Spinal cord (tissue), 10 donors: Measurements from ENCODE around the gene GRK5. TPM values are rescaled to one million over a fixed set of nuclear protein-coding genes. Genes with fewer than 3 reads are reported as not detected.

Experiments
- DNase-seq, 6 donors: peaks; one replicate each; pipeline versions ENCODE4 v3.0.0 to v3.0.0-alpha.2; 2013 to 2015; ENCODE audit warnings: low spot score in 6 of 6, low read depth in 4 of 6
- H3K27ac ChIP-seq: one replicate; pipeline ENCODE4 v1.5.1; 2013; ENCODE audit warnings: low read depth, low read length, control low read depth
- H3K27me3 ChIP-seq: one replicate; pipeline ENCODE4 v1.6.1; 2013; ENCODE audit warnings: low read length; ENCODE audit not compliant: control insufficient read depth, insufficient read depth
- H3K36me3 ChIP-seq: one replicate; pipeline ENCODE4 v1.6.1; 2013; ENCODE audit warnings: low read length; ENCODE audit not compliant: control insufficient read depth, insufficient read depth
- H3K4me1 ChIP-seq: one replicate; pipeline ENCODE4 v1.6.1; 2013; ENCODE audit warnings: low read length; ENCODE audit not compliant: control insufficient read depth, insufficient read depth
- H3K4me3 ChIP-seq: one replicate; pipeline ENCODE4 v1.5.1; 2013; ENCODE audit warnings: low read depth, low read length, control low read depth
- H3K9me3 ChIP-seq: one replicate; pipeline ENCODE4 v1.6.1; 2013; ENCODE audit warnings: low read length; ENCODE audit not compliant: control insufficient read depth, insufficient read depth
- WGBS: methylation state at CpG from one replicate; pipeline ENCODE4 v1.1.5; 2013; ENCODE audit warnings: missing lambda C conversion rate; ENCODE audit not compliant: insufficient coverage; 5-methylcytosine and 5-hydroxymethylcytosine counted together
- polyA plus RNA-seq, 2 donors: library from polyadenylated mRNA; unstranded; fragments of 120-200 nt; gene quantifications; one replicate each; pipeline ENCODE4 v1.2.1, GENCODE V29; 2013; ENCODE audit not compliant: insufficient read length in 2 of 2
- total RNA-seq, 2 donors: library from RNA; depleted of rRNA in 1 of 2; stranded (reverse); fragments of 120-200 nt in 1 of 2; fragments of >200 nt in 1 of 2; gene quantifications; one replicate each; pipeline versions ENCODE4 v1.2.3 to v1.2.4, GENCODE V29; 2013 to 2014
- donor health status: healthy.

GRK5 gene
- total and polyA plus RNA-seq, 4 donors: 15.6 to 29.5 (median 25.6) TPM

DNA sequence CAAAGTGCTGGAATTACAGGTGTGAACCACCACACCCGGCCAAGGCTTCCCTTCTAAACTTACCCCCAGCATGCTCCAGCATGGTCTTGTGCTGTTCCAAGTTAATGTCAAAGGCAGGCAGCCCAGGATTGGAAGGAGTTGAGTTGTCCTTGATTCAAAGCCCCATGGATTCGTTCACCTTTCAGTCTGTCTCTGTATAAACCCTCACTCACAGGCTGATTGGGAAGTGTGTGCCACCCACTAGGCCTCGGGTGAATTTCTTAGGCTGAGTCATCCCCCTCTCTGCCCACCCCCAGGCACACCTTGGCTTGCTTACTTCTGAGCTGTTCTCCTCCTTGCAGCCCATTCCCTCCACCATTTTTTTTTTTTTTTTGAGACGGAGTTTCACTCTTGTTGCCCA lies 15.5 kb upstream of the GRK5 start:
- H3K36me3 ChIP-seq: no peaks in the 10 kb centered on the region
- WGBS: 93% methylated on average over 3 of the region's 4 CpGs
- no peak overlapping the region for H3K4me3 ChIP-seq
- H3K27ac ChIP-seq: no peak overlapping the region
- H3K27me3 ChIP-seq: no peaks in the 10 kb centered on the region
- DNase-seq: no peak
- H3K4me1 ChIP-seq: no peaks in the 10 kb centered on the region
- no peaks in the 10 kb centered on the region for H3K9me3 ChIP-seq

DNA sequence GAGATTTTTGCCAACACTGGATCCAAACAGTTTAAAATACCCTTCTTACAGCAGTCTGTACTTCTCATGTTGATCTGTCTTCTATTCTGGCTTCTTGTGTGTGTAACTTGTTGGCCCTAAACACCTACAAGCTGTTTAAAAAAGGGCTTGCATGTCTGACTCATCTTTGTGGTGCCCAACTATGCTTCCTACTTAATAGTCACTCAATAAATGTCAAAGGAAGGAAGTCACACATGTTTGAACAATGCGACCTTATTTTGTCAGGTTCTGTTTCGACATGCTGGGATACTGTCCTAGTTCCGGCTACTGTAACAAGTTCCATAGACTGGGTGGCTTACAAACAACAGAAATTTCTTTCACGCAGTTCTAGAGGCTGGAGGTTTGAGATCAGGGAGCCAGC lies 9.4 kb upstream of the GRK5 start:
- no peak for DNase-seq
- WGBS: 100% methylated on average over 1 of the region's 4 CpGs
- Histone ChIP-seq H3K4me1 (peaks cover 3% of the 10 kb centered on the region), H3K27ac (no peak overlapping the region), H3K36me3 (no peaks in the 10 kb centered on the region), H3K4me3 (no peak overlapping the region), H3K9me3 (no peaks in the 10 kb centered on the region), H3K27me3 (no peaks in the 10 kb centered on the region)

DNA sequence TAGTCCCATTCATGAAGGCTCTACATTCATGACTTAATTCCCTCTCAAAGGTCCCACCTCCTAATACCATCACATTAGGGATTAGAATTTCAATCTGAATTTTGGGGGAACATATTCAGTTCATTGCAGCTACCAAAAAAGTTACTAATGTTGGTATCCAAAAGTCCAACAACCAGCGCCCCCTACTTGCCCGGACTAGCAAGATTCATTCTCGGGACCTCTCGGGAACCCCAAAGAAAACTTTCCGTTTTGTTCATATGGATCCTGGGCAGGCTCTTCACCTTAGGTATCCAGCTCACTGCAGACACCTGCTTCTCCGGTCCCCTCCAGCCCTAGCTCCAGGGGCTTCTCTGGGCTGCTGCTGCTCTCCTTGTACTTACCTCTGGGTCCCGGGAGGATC lies 8.9 kb upstream of the GRK5 start:
- DNase-seq: no peak
- WGBS: 39% methylated on average over 7 of the region's 7 CpGs

DNA sequence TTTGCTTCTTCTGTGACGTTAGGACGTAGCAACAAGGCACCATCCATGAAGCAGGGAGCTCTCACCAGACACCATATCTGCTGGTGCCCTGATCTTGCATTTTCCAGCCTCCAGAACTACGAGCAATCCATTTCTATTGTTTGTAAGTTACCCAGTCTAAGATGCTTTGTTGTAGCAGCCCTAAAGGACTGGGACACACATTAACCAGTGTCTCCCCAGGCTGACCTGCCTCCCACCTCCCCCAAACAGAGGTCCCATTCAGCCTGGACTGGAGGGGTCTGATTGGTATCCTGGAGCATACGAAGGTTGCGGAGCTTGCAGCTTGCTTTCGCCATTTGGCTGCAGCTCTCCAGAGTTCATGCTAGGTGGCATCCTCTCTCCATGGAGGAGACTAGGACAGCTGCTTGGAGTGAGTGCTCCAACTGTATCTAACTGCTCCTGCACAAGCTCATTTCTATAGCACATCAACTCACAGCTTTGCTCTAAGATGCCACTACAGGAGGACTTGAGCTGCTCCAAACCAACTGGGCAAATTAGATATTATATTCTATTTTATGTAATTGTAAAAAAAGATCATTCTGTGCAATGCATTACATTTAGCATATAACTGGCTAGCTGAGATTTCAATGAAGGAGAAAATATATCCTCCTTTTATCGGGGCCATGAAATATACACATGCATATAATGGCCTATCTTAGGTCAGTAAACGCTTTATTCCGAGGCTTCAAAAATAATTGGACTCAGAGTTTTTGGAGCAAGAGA lies 8.0 kb upstream of the GRK5 start:
- peak in 4 of 6 donors; percentile 68 to 96 (median 84) for DNase-seq
- Histone ChIP-seq H3K4me3 (no peak overlapping the region), H3K36me3 (no peaks in the 10 kb centered on the region), H3K27me3 (no peaks in the 10 kb centered on the region), H3K4me1 (peaks cover 3% of the 10 kb centered on the region), H3K27ac (no peak overlapping the region), H3K9me3 (no peaks in the 10 kb centered on the region)
- WGBS: 4% methylated on average over 4 of the region's 9 CpGs

More for the DNA sequence above, 8.9 kb upstream of the GRK5 start:
- no peak overlapping the region for H3K27ac ChIP-seq
- no peaks in the 10 kb centered on the region for H3K36me3 ChIP-seq
- H3K27me3 ChIP-seq: no peaks in the 10 kb centered on the region
- no peak overlapping the region for H3K4me3 ChIP-seq
- H3K9me3 ChIP-seq: no peaks in the 10 kb centered on the region
- H3K4me1 ChIP-seq: peaks cover 3% of the 10 kb centered on the region

DNA sequence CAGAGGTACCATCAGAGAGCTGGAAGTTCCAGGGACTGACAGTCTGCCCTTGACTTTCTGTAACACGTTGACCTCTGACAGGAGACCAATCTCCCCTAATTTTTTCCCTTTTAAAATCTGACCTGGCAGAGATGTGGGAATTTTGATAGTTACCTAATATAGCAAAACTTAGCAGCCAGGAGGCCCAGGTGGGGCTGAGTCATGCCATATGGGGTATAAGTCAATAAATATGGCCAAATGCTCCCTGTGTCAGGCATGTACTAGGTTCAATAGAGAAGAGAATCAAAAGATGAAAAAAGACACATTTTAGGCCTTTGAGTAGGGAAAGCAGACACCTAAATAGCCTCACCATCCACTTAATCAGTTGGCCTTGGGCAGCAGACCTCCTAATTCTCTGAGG lies 6.1 kb upstream of the GRK5 start:
- no peak overlapping the region for H3K27ac ChIP-seq
- H3K4me1 ChIP-seq: peaks cover 10% of the 10 kb centered on the region
- no peak for DNase-seq
- no peaks in the 10 kb centered on the region for H3K27me3 ChIP-seq
- no peaks in the 10 kb centered on the region for H3K9me3 ChIP-seq
- no peak overlapping the region for H3K4me3 ChIP-seq
- H3K36me3 ChIP-seq: no peaks in the 10 kb centered on the region
- WGBS: no CpG with 5 or more reads among the region's 1 CpG

DNA sequence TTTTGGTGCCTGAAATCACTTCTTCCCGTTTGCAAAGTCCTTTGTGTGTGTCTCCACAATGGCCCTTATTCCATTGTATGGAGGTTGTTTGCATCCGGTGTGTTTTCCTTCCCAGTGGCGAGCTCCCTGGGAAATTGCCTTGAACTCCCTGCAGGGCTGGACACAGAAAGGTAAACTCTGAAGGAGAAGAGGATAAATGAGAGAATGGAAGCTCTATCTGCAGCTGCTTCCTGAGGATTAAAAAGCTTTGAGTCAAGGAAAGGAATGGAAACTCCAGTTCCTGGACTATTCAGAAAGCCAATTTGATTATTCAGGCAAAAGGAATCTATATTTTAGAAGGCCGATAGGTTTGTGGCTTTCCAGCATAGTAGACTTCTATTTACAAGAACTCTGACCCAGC lies 4.4 kb upstream of the GRK5 start:
- Histone ChIP-seq H3K4me3 (no peak overlapping the region), H3K27ac (no peak overlapping the region)
- WGBS: 22% methylated on average over 2 of the region's 4 CpGs

DNA sequence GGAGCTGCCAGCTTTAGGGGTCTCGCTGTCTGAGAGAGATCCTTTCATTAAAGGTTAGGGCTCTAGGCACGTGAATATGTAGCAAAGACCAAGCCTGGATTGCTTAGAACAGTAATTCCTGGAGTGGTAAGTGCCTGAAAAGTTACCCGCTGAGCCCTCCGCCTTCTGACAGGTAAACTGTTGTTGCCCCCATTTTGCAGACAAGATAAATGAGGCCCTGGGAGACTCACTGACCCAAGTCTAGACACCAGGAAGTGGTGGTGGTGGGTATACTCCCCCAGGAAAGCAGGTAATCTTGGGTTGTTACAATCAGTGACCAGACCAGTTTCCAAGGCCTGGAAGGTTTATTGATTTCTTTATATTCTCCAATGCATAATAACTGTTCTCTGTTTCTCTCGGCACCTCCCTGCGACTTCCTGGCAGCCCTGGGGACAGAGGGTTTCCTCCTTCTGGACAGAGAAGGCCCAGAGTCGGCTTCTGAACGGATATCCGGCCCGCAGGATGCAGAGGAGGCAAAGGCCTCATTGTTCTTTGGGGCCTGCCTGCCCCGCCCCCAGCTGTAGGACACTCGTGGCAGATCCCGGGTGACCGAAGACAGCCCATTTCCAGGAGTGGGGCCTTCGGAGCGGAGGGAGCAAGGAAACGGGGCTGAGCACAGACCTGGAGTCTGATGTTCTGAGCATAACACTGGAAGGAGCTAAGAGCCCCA lies 1.3 kb upstream of the GRK5 start:
- no peak for DNase-seq
- Histone ChIP-seq H3K9me3 (no peaks in the 10 kb centered on the region), H3K36me3 (no peaks in the 10 kb centered on the region), H3K4me3 (peak overlapping the region; percentile 31), H3K4me1 (peaks cover 26% of the 10 kb centered on the region), H3K27me3 (no peaks in the 10 kb centered on the region), H3K27ac (peak overlapping the region; percentile 88)
- WGBS: 41% methylated on average over 17 of the region's 17 CpGs

More for the DNA sequence above, 4.4 kb upstream of the GRK5 start:
- Histone ChIP-seq H3K36me3 (no peaks in the 10 kb centered on the region), H3K4me1 (peaks cover 14% of the 10 kb centered on the region), H3K27me3 (no peaks in the 10 kb centered on the region), H3K9me3 (no peaks in the 10 kb centered on the region)
- no peak for DNase-seq

DNA sequence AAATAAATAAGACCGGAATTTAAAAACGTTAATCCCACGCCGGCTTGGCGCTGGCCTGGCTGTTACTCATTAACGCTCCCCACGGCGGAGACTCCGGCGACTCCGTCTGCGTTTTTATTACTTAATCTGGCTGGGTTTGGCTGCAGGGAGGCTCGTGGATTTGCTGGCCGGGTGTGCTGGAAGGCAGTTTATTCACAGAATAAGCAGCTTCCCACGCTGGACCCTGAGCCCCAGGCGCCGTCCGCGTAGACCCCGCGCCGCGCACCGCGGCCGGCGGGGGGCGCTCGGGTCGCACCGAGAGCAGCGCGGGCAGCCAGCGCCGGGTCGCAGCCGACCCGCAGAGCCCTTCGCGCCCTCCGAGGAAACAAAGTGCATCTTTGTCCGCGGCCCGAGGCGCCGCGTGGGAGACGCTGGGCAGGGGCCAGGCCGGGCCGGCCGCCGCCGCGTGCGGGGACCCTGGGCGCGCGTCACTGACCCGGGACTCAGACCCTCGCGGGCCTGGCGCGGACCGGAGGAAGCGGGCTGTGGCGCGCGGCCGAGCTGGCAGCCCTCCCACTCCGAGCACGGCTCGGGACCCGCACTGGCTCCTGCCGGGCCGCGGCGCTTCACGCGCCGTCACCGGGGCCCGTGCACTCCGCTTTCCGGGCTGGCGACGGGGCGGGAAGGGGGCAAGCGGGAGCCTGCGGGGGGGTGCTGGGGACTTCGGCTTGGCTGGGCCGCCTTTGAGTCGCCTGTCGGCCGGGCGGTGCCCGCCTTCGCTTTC lies 587 bp upstream of the GRK5 start:
- WGBS: under 1% methylated on average over 95 of the region's 97 CpGs
- DNase-seq: peak in 5 of 6 donors; percentile 54 to 90 (median 72)
- H3K4me3 ChIP-seq: peak overlapping the region; percentile 31

DNA sequence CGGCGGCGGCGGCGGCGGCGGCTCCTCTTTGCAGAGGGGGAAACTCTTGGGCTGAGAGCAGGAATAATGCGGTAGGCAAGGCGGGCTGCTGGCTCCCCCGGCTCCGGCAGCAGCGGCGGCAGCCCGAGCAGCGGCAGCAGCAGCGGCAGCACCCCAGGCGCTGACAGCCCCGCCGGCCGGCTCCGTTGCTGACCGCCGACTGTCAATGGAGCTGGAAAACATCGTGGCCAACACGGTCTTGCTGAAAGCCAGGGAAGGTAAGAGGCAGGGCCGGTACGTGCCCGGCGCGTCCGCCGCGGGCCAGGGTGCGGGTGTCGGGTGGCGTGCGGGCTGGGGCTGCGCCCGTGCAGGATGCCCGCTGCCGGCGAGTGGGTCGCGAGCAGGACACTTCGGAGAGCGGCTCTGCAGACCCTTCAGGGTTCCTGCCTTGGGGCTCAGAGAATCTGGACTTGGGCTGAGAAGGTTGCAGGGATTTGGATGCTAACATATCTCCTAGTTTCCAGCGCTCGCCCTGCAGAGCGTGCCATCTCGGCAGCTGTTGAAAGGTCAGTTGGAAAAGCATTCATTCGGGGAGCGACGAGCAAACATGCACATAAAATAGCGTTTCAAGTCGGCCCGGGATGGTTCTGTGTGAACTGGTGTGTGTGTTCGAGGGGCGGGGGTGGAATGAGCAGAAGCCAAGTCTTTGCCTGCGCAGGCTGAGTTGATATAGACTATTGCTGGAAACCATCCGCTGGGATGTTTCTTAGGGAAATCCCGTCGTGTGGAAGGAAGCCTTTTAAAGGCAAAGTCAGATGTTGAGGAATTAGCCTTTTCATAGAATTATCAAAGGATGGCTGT lies 562 bp downstream of the GRK5 start:
- peak overlapping the region; percentile 81 for H3K4me3 ChIP-seq
- no peaks in the 10 kb centered on the region for H3K36me3 ChIP-seq
- H3K27me3 ChIP-seq: no peaks in the 10 kb centered on the region
- peak; percentile 36 to 88 (median 58) for DNase-seq
- under 1% methylated on average over 57 of the region's 62 CpGs for WGBS
- H3K27ac ChIP-seq: peak overlapping the region; percentile 90
- H3K9me3 ChIP-seq: no peaks in the 10 kb centered on the region
- peaks cover 26% of the 10 kb centered on the region for H3K4me1 ChIP-seq

More for the DNA sequence above, 587 bp upstream of the GRK5 start:
- no peaks in the 10 kb centered on the region for H3K36me3 ChIP-seq
- peak overlapping the region; percentile 88 for H3K27ac ChIP-seq
- no peaks in the 10 kb centered on the region for H3K27me3 ChIP-seq
- peaks cover 26% of the 10 kb centered on the region for H3K4me1 ChIP-seq
- H3K9me3 ChIP-seq: no peaks in the 10 kb centered on the region
